Kidney (tissue), 14 donors: ENCODE data around the gene B3GAT1. TPM values are rescaled to one million over a fixed set of nuclear protein-coding genes. Genes with fewer than 3 reads are reported as not detected.

Experiments
- DNase-seq, 5 donors: peaks; one replicate each; pipeline ENCODE4 v3.0.0-alpha.2; 2013 to 2020
- FAIRE-seq: peaks from 2 replicates; lab custom pipeline; 2012; peaks lifted over from hg19 to GRCh38; lab: Jason Lieb, UNC
- H3K27ac ChIP-seq, 2 donors: one replicate each; pipeline ENCODE4 v1.7.0; 2013; ENCODE audit warnings: low read depth in 2 of 2, low read length in 2 of 2, inconsistent platforms in 1 of 2
- H3K27me3 ChIP-seq: one replicate; pipeline ENCODE4 v1.7.1; 2013; ENCODE audit warnings: low read length, inconsistent platforms; ENCODE audit not compliant: control insufficient read depth, insufficient read depth
- H3K36me3 ChIP-seq, 3 donors: one replicate each; pipeline versions ENCODE4 v1.7.0 to v1.7.1; 2013; ENCODE audit warnings: low read length in 3 of 3, control low read depth in 1 of 3, inconsistent platforms in 1 of 3; ENCODE audit not compliant: insufficient read depth in 3 of 3, control insufficient read depth in 2 of 3
- H3K4me1 ChIP-seq, 3 donors: one replicate each; pipeline versions ENCODE4 v1.7.0 to v1.7.1; 2013; ENCODE audit warnings: low read length in 3 of 3, inconsistent platforms in 1 of 3, low read depth in 1 of 3; ENCODE audit not compliant: control insufficient read depth in 2 of 3, insufficient read depth in 2 of 3
- H3K4me3 ChIP-seq, 3 donors: one replicate each; pipeline versions ENCODE4 v1.7.0 to v1.8.1; 2013; ENCODE audit warnings: low read length in 3 of 3, control low read depth in 1 of 3, inconsistent platforms in 1 of 3
- H3K9ac ChIP-seq, 3 donors: one replicate each; pipeline versions ENCODE4 v1.7.0 to v1.7.1; 2013; ENCODE audit warnings: low read length in 3 of 3, control low read depth in 1 of 3, inconsistent platforms in 1 of 3
- H3K9me3 ChIP-seq, 3 donors: one replicate each; pipeline versions ENCODE4 v1.7.0 to v1.7.1; 2013; ENCODE audit warnings: low read length in 3 of 3, control low read depth in 1 of 3, inconsistent platforms in 1 of 3; ENCODE audit not compliant: control insufficient read depth in 2 of 3, insufficient read depth in 1 of 3
- CTCF ChIP-seq: IDR thresholded peaks from 3 replicates; pipeline ENCODE4 v1.5.1; 2012; ENCODE audit warnings: mild to moderate bottlenecking, moderate library complexity, borderline replicate concordance; ENCODE audit not compliant: insufficient read depth; ENCODE audit errors: extremely low read depth
- intact Hi-C: fragments of 100-400 bp; cut with DNase I; formaldehyde crosslinking; loops from one replicate; pipeline ENCODE4 v1.11.1; 2022
- polyA plus RNA-seq: library from polyadenylated mRNA; stranded (reverse); fragments of 350-450 nt; fragmentation: Illumina TruSeq; extraction: RNeasy Lipid Tissue Mini Kit (QIAGEN cat#74804); gene quantifications from one replicate; pipeline ENCODE4 v1.2.3, GENCODE V29; 2014; ENCODE audit warnings: low read depth, low replicate concordance; ENCODE audit not compliant: insufficient read depth
- total RNA-seq: library from RNA; stranded (reverse); fragmentation: NEBNext Ultra II Directional; extraction: Animal tissue kit (Norgen Biotek cat#: 25700); gene quantifications from one replicate; pipeline ENCODE4 v1.2.1, GENCODE V29; 2021
- donor health status: control.
- donor health status: control.
- donor health status: control.
- donor health status: control.
- donor health status: control.
- donor health status: DM: yes; HTN: yes; CAD: no.
- donor health status: Normal renal cell carcinoma (clear cell type).

B3GAT1 gene
- total and polyA plus RNA-seq, 2 donors from 2014 or later: 0.82 to 3.7 TPM

GRCh38 chr11:134387501-134387900 lies 24.5 kb downstream of the B3GAT1 start:
- Histone ChIP-seq H3K36me3 (no peaks in the 10 kb centered on the region), H3K4me3 (no peak overlapping the region), H3K4me1 (no peaks in the 10 kb centered on the region), H3K27ac (no peak overlapping the region), H3K9ac (no peak overlapping the region), H3K9me3 (no peaks in the 10 kb centered on the region), H3K27me3 (no peaks in the 10 kb centered on the region)
- no peak for FAIRE-seq
- intact Hi-C loops: no loop called here
- DNase-seq: no peak
- TF ChIP-seq CTCF: no peak

- H3K4me3 ChIP-seq: no peak overlapping the region
- no peak overlapping the region for H3K9ac ChIP-seq
- H3K4me1 ChIP-seq: no peaks in the 10 kb centered on the region
- FAIRE-seq (no peak), DNase-seq (no peak)
- no peaks in the 10 kb centered on the region for H3K9me3 ChIP-seq
- no peak for TF ChIP-seq CTCF
- H3K27me3 ChIP-seq: no peaks in the 10 kb centered on the region
- no peak overlapping the region for H3K27ac ChIP-seq
- intact Hi-C loops: no loop called here
- no peaks in the 10 kb centered on the region for H3K36me3 ChIP-seq
These were observed 25.1 kb downstream of the B3GAT1 start for GRCh38 chr11:134386945-134387344.

- FAIRE-seq (no peak), DNase-seq (peak in 1 of 5 donors; percentile 10)
- no peaks in the 10 kb centered on the region for H3K36me3 ChIP-seq
- H3K4me1 ChIP-seq: no peaks in the 10 kb centered on the region
- no peak overlapping the region for H3K27ac ChIP-seq
- H3K9me3 ChIP-seq: no peaks in the 10 kb centered on the region
- H3K27me3 ChIP-seq: no peaks in the 10 kb centered on the region
- H3K9ac ChIP-seq: no peak overlapping the region
- TF ChIP-seq CTCF: no peak
- intact Hi-C loops: no loop called here
- no peak overlapping the region for H3K4me3 ChIP-seq
These were observed 26.1 kb downstream of the B3GAT1 start for GRCh38 chr11:134385774-134386565.
